Endothelial cell of umbilical vein (primary cell): ENCODE data around the gene MPIG6B. TPM values are rescaled to one million over a fixed set of nuclear protein-coding genes. Genes with fewer than 3 reads are reported as not detected.

Experiments used
- BruUV-seq: library from RNA; stranded (reverse); fragments of 400-500 nt; replicated peaks from 2 replicates; lab custom pipeline; 2021; lab: Mats Ljungman, UMichigan
- CTCF ChIA-PET: fragments of 300-600, 350-600 bp; sonication (Branson Sonifier 250); formaldehyde crosslinking; loops from one replicate; lab custom pipeline; 2021; ENCODE audit warnings: antibody characterized with exemption, inconsistent platforms; lab: Charles Lee
- POLR2A ChIA-PET: fragments of 300-600, 350-600 bp; sonication (Branson Sonifier 250); formaldehyde crosslinking; loops from one replicate; lab custom pipeline; 2021; ENCODE audit warnings: antibody characterized with exemption, inconsistent platforms; lab: Charles Lee
- DNase-seq: peaks from one replicate; pipeline ENCODE4 v3.0.0-alpha.2; 2011; ENCODE audit warnings: low read depth, low spot score
- FAIRE-seq: peaks from 2 replicates; lab custom pipeline; 2011; peaks lifted over from hg19 to GRCh38; lab: Jason Lieb, UNC
- H2AFZ ChIP-seq: 2 replicates; pipeline ENCODE4 v1.6.0; 2012; ENCODE audit warnings: low read depth, low read length, control low read depth, inconsistent platforms
- H3K27ac ChIP-seq: 2 replicates; pipeline ENCODE4 v1.5.1; 2011; ENCODE audit warnings: low read depth, mild to moderate bottlenecking, control low read depth, low read length, moderate library complexity; ENCODE audit not compliant: insufficient read depth
- H3K27me3 ChIP-seq, 2 experiments: 2 replicates each; pipeline versions ENCODE4 v1.6.0 to v1.6.1; 2011; ENCODE audit warnings: low read length in 2 of 2, mixed read lengths in 1 of 2; ENCODE audit not compliant: control insufficient read depth in 2 of 2, insufficient read depth in 2 of 2
- H3K36me3 ChIP-seq, 2 experiments: 2 replicates in 1 of 2; 3 replicates in 1 of 2; pipeline ENCODE4 v1.5.1; 2011; ENCODE audit warnings: low read length in 2 of 2, mild to moderate bottlenecking in 1 of 2, moderate library complexity in 1 of 2; ENCODE audit not compliant: control insufficient read depth in 2 of 2, insufficient read depth in 2 of 2; ENCODE audit errors: extremely low read depth in 1 of 2
- H3K4me1 ChIP-seq: 3 replicates; pipeline ENCODE4 v1.5.1; 2011; ENCODE audit warnings: mild to moderate bottlenecking, low read length; ENCODE audit not compliant: control insufficient read depth, insufficient read depth; ENCODE audit errors: extremely low read depth
- H3K4me2 ChIP-seq: 2 replicates; pipeline ENCODE4 v1.6.1; 2011; ENCODE audit warnings: low read length, control low read depth, mixed read lengths; ENCODE audit not compliant: insufficient read depth
- H3K4me3 ChIP-seq, 3 experiments: fragments of 200-600 bp in 1 of 3; sonication (generic), shearing (Covaris generic) in 1 of 3; replicated peaks in 1 of 3; 2 replicates each; pipeline ENCODE4 v1.5.1; 2011 to 2016; ENCODE audit warnings: control low read depth in 3 of 3, low read length in 3 of 3, mild to moderate bottlenecking in 2 of 3, inconsistent platforms in 1 of 3, low read depth in 1 of 3, moderate library complexity in 1 of 3; ENCODE audit not compliant: insufficient read depth in 1 of 3
- H3K79me2 ChIP-seq: 2 replicates; pipeline ENCODE4 v1.6.0; 2012; ENCODE audit warnings: low read length, inconsistent platforms; ENCODE audit not compliant: control insufficient read depth, insufficient read depth
- H3K9ac ChIP-seq: replicated peaks from 2 replicates; pipeline ENCODE3; 2011; ENCODE audit warnings: low read length, control low read depth; ENCODE audit not compliant: insufficient read depth; ENCODE audit errors: extremely low read depth
- H3K9me1 ChIP-seq: replicated peaks from 3 replicates; pipeline ENCODE4 v1.6.0; 2011; ENCODE audit warnings: mild to moderate bottlenecking, low read length; ENCODE audit not compliant: control insufficient read depth, insufficient read depth; ENCODE audit errors: extremely low read depth
- H3K9me3 ChIP-seq: replicated peaks from 2 replicates; pipeline ENCODE4 v1.5.1; 2012; ENCODE audit warnings: low read length, inconsistent platforms; ENCODE audit not compliant: control insufficient read depth, insufficient read depth
- H4K20me1 ChIP-seq: replicated peaks from 2 replicates; pipeline ENCODE3; 2011; ENCODE audit warnings: mild to moderate bottlenecking, low read length; ENCODE audit not compliant: control insufficient read depth, insufficient read depth; ENCODE audit errors: extremely low read depth
- EZH2 ChIP-seq: IDR thresholded peaks from 2 replicates; pipeline ENCODE4 v1.6.1; 2012; ENCODE audit warnings: borderline replicate concordance, low read depth, mild to moderate bottlenecking, moderate library complexity, low read length, inconsistent platforms; ENCODE audit not compliant: severe bottlenecking
- FOS ChIP-seq: IDR thresholded peaks from 2 replicates; pipeline ENCODE4 v1.6.1; 2011; ENCODE audit warnings: mild to moderate bottlenecking, low read length, moderate library complexity, borderline replicate concordance; ENCODE audit not compliant: insufficient read depth
- GATA2 ChIP-seq: IDR thresholded peaks from 2 replicates; pipeline ENCODE4 v1.7.0; 2011; ENCODE audit warnings: low read depth, mild to moderate bottlenecking, moderate library complexity, mixed read lengths, low read length; ENCODE audit not compliant: insufficient read length, insufficient read depth
- JUN ChIP-seq: IDR thresholded peaks from 2 replicates; pipeline ENCODE4 v1.6.1; 2011; ENCODE audit warnings: borderline replicate concordance, low read depth; ENCODE audit not compliant: insufficient read length, insufficient read depth
- MAX ChIP-seq: IDR thresholded peaks from 2 replicates; pipeline ENCODE4 v1.6.1; 2011; ENCODE audit not compliant: insufficient read depth, insufficient read length
- MYC ChIP-seq: IDR thresholded peaks from one replicate; pipeline ENCODE4 v1.6.1; 2011; ENCODE audit warnings: mild to moderate bottlenecking, low read depth, low read length
- POLR2AphosphoS5 ChIP-seq: IDR thresholded peaks from 2 replicates; pipeline ENCODE4 v1.6.1; 2012; ENCODE audit warnings: low read depth, mild to moderate bottlenecking, control low read depth, low read length, moderate library complexity; ENCODE audit not compliant: insufficient read depth
- dilution Hi-C: fragments of 300-500 bp; cut with MboI; formaldehyde crosslinking; loops from one replicate; pipeline ENCODE4 v1.15.0; 2019; ENCODE audit warnings: low sequenced_read_pairs; ENCODE audit not compliant: extremely low pct_ligation_motif_present
- intact Hi-C: fragments of 100-400 bp; cut with micrococcal nuclease; formaldehyde crosslinking; loops from one replicate; pipeline ENCODE4 v1.10.0; 2022
- polyA plus RNA-seq, 4 experiments: library from polyadenylated mRNA; depleted of rRNA in 3 of 4; stranded (reverse) in 3 of 4; unstranded in 1 of 4; fragments of >200 nt; gene quantifications; 2 replicates each; pipeline versions ENCODE4 v1.2.1 to v1.2.3, GENCODE V29; 2011 to 2012; ENCODE audit warnings: missing spikeins in 1 of 4
- total RNA-seq: library from RNA; stranded (reverse); gene quantifications from 2 replicates; pipeline ENCODE4 v1.2.3, GENCODE V29; 2021
- TF ChIP-seq, protein P1 (sequence below), 2 donors: IDR thresholded peaks; 1 replicate in 1 of 2; 2 replicates in 1 of 2; pipeline ENCODE4 v1.5.1; 2011; ENCODE audit warnings: low read length in 2 of 2, mild to moderate bottlenecking in 2 of 2, moderate library complexity in 2 of 2, control low read depth in 1 of 2, inconsistent platforms in 1 of 2, low read depth in 1 of 2; ENCODE audit not compliant: insufficient read depth in 1 of 2; ENCODE audit errors: extremely low read depth in 1 of 2

MPIG6B gene
- total and polyA plus RNA-seq, 2 donors (not counting 3 experiments of a cell fraction or from before 2014, with no cell fraction given), result not detected

- FAIRE-seq (no peak), DNase-seq (no peak)
- Histone ChIP-seq H4K20me1 (no peaks in the 10 kb centered on the region), H2AFZ (peak overlapping the region; percentile 13), H3K9ac (peak overlapping the region; percentile 90), H3K36me3 (peaks cover 0 to 3% of the 10 kb centered on the region in 2 experiments), H3K27ac (peak overlapping the region; percentile 77), H3K9me3 (no peaks in the 10 kb centered on the region), H3K9me1 (no peaks in the 10 kb centered on the region), H3K4me3 (peak overlapping the region; percentile 59 to 80 (median 74)), H3K79me2 (peaks cover 21% of the 10 kb centered on the region), H3K4me2 (peak overlapping the region; percentile 78), H3K27me3 (no peaks in the 10 kb centered on the region), H3K4me1 (peaks cover 11% of the 10 kb centered on the region)
- ChIA-PET POLR2A (interaction anchor here (1.2 kb wide), 1 partner anchor 38 kb away, joined by 5 read pairs; the partner anchor contains the start of gene MSH5), CTCF (interaction anchor here (1.2 to 1.9 kb wide), 9 partner anchors 8 to 129 kb away, joined by 3 to 9 read pairs (median 7); partner anchors contain the start of genes DDAH2, LSM2, LY6G5C and LY6G6D)
- intact Hi-C loops (loop anchor here (2.0 kb wide), 2 partner anchors 28 to 36 kb away; no protein-coding TSS in a partner anchor), dilution Hi-C loops (no loop called here)
- no TSS peak for BruUV-seq
- TF ChIP-seq MAX, result no peak
- TF ChIP-seq, protein P1, sequence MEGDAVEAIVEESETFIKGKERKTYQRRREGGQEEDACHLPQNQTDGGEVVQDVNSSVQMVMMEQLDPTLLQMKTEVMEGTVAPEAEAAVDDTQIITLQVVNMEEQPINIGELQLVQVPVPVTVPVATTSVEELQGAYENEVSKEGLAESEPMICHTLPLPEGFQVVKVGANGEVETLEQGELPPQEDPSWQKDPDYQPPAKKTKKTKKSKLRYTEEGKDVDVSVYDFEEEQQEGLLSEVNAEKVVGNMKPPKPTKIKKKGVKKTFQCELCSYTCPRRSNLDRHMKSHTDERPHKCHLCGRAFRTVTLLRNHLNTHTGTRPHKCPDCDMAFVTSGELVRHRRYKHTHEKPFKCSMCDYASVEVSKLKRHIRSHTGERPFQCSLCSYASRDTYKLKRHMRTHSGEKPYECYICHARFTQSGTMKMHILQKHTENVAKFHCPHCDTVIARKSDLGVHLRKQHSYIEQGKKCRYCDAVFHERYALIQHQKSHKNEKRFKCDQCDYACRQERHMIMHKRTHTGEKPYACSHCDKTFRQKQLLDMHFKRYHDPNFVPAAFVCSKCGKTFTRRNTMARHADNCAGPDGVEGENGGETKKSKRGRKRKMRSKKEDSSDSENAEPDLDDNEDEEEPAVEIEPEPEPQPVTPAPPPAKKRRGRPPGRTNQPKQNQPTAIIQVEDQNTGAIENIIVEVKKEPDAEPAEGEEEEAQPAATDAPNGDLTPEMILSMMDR (IDR thresholded peaks at IDR 0.05; ENCODE audit: extremely low read depth in 1 of 2, insufficient read depth in 1 of 2, low read depth in 1 of 2, low read length in 2 of 2), result no peak
- no peak for TF ChIP-seq GATA2
- TF ChIP-seq JUN, result no peak
- TF ChIP-seq FOS, result no peak
- no peak for TF ChIP-seq POLR2AphosphoS5
- no peak for TF ChIP-seq EZH2
- no peak for TF ChIP-seq MYC
Measured at GRCh38 chr6:31702405-31702818, 20.8 kb upstream of the MPIG6B start.
